GM21423 (cell line): Measurements from ENCODE around the gene CYP26C1.
A peak's percentile ranks its signal among the peaks of the same experiment; 100 is the strongest.

Experiments used
- ATAC-seq: cut with Tn5 transposase; IDR thresholded peaks from one replicate; pipeline ENCODE4 v1.9.1; 2021; ENCODE audit warnings: mild to moderate bottlenecking, moderate library complexity; ENCODE audit not compliant: unreplicated experiment

Gene CYP26C1

GRCh38 chr10:93110472-93111146 lies 50.0 kb downstream of the CYP26C1 start:
- peak; percentile 52 for ATAC-seq

GRCh38 chr10:93113042-93113441 lies 52.4 kb downstream of the CYP26C1 start:
- ATAC-seq = no peak

GRCh38 chr10:93115661-93116383 lies 55.2 kb downstream of the CYP26C1 start:
- ATAC-seq = peak; percentile 76
